DOHH2 (cell line): ENCODE results near the gene WBP11.

Source experiments
- H3F3A ChIP-seq: fragments of 200-600 bp; sonication (generic), shearing (Covaris generic); 2 replicates; pipeline ENCODE4 v1.6.0; 2016; ENCODE audit warnings: antibody characterized with exemption, mild to moderate bottlenecking; ENCODE audit not compliant: control insufficient read depth, insufficient read depth
- H3K27ac ChIP-seq: fragments of 200-600 bp; sonication (generic); 2 replicates; pipeline ENCODE4 v1.5.1; 2014; ENCODE audit warnings: low read depth, mild to moderate bottlenecking, low read length, moderate library complexity
- H3K27me3 ChIP-seq: fragments of 200-600 bp; sonication (generic); 2 replicates; pipeline ENCODE4 v1.6.1; 2014; ENCODE audit warnings: mild to moderate bottlenecking, low read length, mixed read lengths; ENCODE audit not compliant: control insufficient read depth
- H3K36me3 ChIP-seq: fragments of 200-600 bp; sonication (generic); 2 replicates; pipeline ENCODE4 v1.6.1; 2014; ENCODE audit warnings: mild to moderate bottlenecking, low read length, moderate library complexity, mixed read lengths; ENCODE audit not compliant: control insufficient read depth
- H3K4me1 ChIP-seq: fragments of 200-600 bp; sonication (generic); 2 replicates; pipeline ENCODE4 v1.6.1; 2014; ENCODE audit warnings: mild to moderate bottlenecking, low read length, mixed read lengths; ENCODE audit not compliant: control insufficient read depth
- H3K4me2 ChIP-seq: fragments of 200-600 bp; sonication (generic); 2 replicates; pipeline ENCODE4 v1.6.0; 2014; ENCODE audit warnings: mild to moderate bottlenecking, low read length, moderate library complexity
- H3K4me3 ChIP-seq: fragments of 200-600 bp; sonication (generic); 2 replicates; pipeline ENCODE4 v1.5.1; 2014; ENCODE audit warnings: mild to moderate bottlenecking, low read length, mixed read lengths
- H3K79me2 ChIP-seq: fragments of 200-600 bp; sonication (generic); 2 replicates; pipeline ENCODE4 v1.6.1; 2014; ENCODE audit warnings: mild to moderate bottlenecking, low read length, mixed read lengths; ENCODE audit not compliant: control insufficient read depth
- H3K9me2 ChIP-seq: fragments of 200-600 bp; sonication (generic); replicated peaks from 2 replicates; pipeline ENCODE4 v1.6.1; 2014; ENCODE audit warnings: mild to moderate bottlenecking, low read length, mixed read lengths; ENCODE audit not compliant: control insufficient read depth
- H3K9me3 ChIP-seq: fragments of 200-600 bp; sonication (generic); 2 replicates; pipeline ENCODE4 v1.6.1; 2014; ENCODE audit warnings: antibody characterized with exemption, low read length, mixed read lengths; ENCODE audit not compliant: control insufficient read depth, insufficient read depth
- H4K20me1 ChIP-seq: fragments of 200-600 bp; sonication (generic); 2 replicates; pipeline ENCODE4 v1.6.0; 2014; ENCODE audit warnings: low read depth, mild to moderate bottlenecking, antibody characterized with exemption, low read length, moderate library complexity; ENCODE audit not compliant: control insufficient read depth, insufficient read depth
- EZH2phosphoT487 ChIP-seq: fragments of 200-600 bp; sonication (generic); IDR thresholded peaks from 2 replicates; pipeline ENCODE4 v1.6.1; 2017; ENCODE audit warnings: borderline replicate concordance, mild to moderate bottlenecking, antibody characterized with exemption, low read length, moderate library complexity, mixed read lengths
- TF ChIP-seq, protein P1 (sequence below): fragments of 200-600 bp; sonication (generic); IDR thresholded peaks from one replicate; pipeline ENCODE4 v1.5.1; 2014; ENCODE audit warnings: antibody characterized with exemption, mild to moderate bottlenecking, low read depth, low read length; ENCODE audit not compliant: poor library complexity, severe bottlenecking

WBP11 gene

DNA sequence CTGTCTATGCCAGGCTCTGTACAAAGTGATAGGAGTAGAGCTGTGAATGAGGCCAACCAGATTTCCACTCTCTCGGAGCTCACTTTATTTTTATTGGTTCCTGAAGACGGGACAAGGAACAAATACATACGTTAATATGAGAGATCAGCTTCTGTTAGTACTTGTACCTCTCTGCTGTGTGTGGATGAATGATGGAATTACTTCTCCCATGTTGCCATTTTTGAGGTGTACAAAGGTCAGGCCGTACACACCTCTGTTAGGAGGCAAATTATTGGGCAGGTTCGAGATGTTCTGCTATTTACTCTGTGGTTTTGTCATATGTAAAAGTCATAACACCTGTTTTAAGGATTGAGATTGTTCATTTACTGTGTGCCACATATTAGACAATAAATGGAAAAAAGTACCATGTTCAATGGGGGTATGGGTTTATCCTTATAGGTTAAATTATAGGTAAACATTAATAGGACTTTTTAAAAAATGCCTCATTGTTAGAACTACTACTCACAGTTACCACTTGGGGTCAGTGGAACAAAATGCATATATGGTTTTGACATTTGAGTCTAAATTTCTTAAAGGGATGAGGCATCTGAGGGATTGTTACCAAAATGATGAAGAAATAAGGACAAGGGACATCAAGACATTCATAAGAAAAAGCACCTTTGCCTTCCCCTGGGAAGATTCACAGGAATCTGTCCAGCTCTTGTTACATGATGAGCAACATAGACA is 26.9 kb downstream of the WBP11 start:
- Histone ChIP-seq H3K36me3 (no peaks in the 10 kb centered on the region), H3K27ac (no peak overlapping the region), H4K20me1 (no peaks in the 10 kb centered on the region), H3K4me1 (peaks cover 43% of the 10 kb centered on the region), H3K27me3 (no peaks in the 10 kb centered on the region), H3K9me3 (no peaks in the 10 kb centered on the region), H3K4me3 (peak overlapping the region; percentile 84; the same call in 1 of the 2 replicates), H3K4me2 (peak overlapping the region; percentile 73), H3F3A (peaks cover 25% of the 10 kb centered on the region), H3K79me2 (peaks cover 22% of the 10 kb centered on the region), H3K9me2 (no peaks in the 10 kb centered on the region)
- TF ChIP-seq, protein P1, sequence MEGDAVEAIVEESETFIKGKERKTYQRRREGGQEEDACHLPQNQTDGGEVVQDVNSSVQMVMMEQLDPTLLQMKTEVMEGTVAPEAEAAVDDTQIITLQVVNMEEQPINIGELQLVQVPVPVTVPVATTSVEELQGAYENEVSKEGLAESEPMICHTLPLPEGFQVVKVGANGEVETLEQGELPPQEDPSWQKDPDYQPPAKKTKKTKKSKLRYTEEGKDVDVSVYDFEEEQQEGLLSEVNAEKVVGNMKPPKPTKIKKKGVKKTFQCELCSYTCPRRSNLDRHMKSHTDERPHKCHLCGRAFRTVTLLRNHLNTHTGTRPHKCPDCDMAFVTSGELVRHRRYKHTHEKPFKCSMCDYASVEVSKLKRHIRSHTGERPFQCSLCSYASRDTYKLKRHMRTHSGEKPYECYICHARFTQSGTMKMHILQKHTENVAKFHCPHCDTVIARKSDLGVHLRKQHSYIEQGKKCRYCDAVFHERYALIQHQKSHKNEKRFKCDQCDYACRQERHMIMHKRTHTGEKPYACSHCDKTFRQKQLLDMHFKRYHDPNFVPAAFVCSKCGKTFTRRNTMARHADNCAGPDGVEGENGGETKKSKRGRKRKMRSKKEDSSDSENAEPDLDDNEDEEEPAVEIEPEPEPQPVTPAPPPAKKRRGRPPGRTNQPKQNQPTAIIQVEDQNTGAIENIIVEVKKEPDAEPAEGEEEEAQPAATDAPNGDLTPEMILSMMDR: peak; percentile 34
- TF ChIP-seq EZH2phosphoT487: no peak

DNA sequence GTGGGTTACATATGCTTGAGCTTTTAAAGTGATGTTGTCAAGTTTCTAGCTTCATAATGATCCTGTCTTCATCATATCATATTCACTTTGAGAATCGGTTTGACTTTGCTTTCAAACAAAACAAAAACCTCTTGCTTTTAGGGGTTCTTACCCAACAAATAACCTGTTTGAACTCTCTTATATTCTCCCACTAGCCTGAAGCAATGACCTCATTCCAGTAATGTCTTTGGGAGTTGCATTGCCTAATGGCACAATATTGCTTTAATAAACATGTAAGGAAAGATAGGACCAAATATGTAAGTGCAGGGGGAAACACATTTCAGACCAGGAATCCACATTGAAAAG is 27.7 kb downstream of the WBP11 start:
- Histone ChIP-seq H3K27me3 (no peaks in the 10 kb centered on the region), H3K4me1 (peaks cover 46% of the 10 kb centered on the region), H4K20me1 (no peaks in the 10 kb centered on the region), H3K36me3 (peaks cover 3% of the 10 kb centered on the region), H3F3A (peaks cover 30% of the 10 kb centered on the region), H3K9me3 (no peaks in the 10 kb centered on the region), H3K27ac (no peak overlapping the region), H3K4me3 (peak overlapping the region; percentile 84), H3K4me2 (peak overlapping the region; percentile 73), H3K79me2 (peaks cover 25% of the 10 kb centered on the region), H3K9me2 (no peaks in the 10 kb centered on the region)
- TF ChIP-seq, protein P1: no peak
- no peak for TF ChIP-seq EZH2phosphoT487

DNA sequence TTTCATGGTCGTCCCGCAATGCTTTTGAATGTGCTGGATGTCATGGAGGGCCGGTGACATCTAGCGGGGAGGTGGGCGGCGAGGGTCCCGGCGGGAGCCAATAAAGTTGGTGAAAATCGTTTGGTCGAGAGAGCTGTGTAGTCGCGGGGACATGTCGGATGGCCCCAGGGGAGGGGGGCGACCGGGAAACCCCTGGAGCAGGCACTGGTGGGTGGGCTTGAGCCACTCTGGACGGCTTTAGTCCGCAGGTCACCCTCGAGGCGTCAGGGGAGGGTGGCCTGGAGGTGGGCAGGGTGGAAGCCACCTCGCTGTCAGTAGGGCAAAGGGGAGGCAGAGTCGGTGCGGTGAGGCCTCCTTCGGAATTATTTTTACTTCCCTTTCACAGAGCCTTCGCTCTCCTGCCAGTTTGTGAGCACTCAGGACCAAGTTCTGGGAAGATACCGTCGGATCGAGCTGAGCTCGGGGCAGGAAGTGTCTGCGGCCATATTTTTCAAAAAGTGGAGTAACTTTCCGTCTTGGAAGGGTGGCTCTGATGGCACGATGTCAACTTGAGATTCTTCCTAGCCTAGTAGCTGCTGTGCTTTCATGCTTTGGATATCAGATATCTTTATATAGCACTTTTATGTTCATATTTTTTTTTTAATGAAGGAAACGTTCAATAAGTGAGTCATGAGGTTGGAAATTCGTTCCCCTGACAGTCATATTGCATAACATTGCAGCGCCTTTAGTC is 28.2 kb downstream of the WBP11 start:
- Histone ChIP-seq H3K4me3 (peak overlapping the region; percentile 84), H3K9me3 (no peaks in the 10 kb centered on the region), H3K4me1 (peaks cover 46% of the 10 kb centered on the region), H3K36me3 (peaks cover 7% of the 10 kb centered on the region), H3K27ac (0 out of 2 replicates have a peak overlapping the region, but pooled peaks have one; percentile 60), H3K27me3 (no peaks in the 10 kb centered on the region), H3K79me2 (peaks cover 25% of the 10 kb centered on the region), H3F3A (peaks cover 33% of the 10 kb centered on the region), H3K4me2 (peak overlapping the region; percentile 73), H3K9me2 (no peaks in the 10 kb centered on the region), H4K20me1 (no peaks in the 10 kb centered on the region)
- no peak for TF ChIP-seq EZH2phosphoT487
- TF ChIP-seq, protein P1: peak; percentile 25
